ENCODE data around the gene DMGDH. TPM values are rescaled to one million over a fixed set of nuclear protein-coding genes. Genes with fewer than 3 reads are reported as not detected.

Gene DMGDH
- total RNA-seq, 2 experiments from 2014 or later: 0.45 to 1.3 TPM

DNA sequence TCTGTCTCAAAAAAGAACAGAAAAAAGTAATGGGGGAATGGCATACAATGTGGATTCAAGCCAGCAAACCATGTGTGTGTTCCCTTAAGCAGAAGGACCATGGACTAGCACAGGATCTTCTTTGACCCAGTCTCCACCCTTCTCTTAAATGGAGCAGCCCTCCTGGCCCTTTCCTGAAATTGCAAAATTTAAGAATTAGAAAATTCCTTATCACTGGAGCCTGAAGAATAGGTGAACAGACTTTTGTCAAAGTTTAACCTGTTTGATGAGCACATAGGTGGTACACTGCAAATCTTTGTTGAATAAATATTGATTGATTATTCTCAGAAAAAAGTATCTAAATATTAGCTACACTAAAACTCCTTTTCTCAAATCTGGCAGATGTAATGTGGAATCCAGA is 12.6 kb downstream of the DMGDH start:
- no peak for DNase-seq
- intact Hi-C loops (cut with micrococcal nuclease): no loop called here
- Mint-ChIP-seq H3K27me3 (peaks cover 2% of the 10 kb centered on the region), H3K9me3 (no peaks in the 10 kb centered on the region), H3K4me3 (no peak overlapping the region), H3K36me3 (ENCODE audit: low read depth) (no peaks in the 10 kb centered on the region), H3K4me1 (ENCODE audit: low read depth) (no peaks in the 10 kb centered on the region), H3K27ac (no peak overlapping the region)
- TF ChIP-seq, protein P1, sequence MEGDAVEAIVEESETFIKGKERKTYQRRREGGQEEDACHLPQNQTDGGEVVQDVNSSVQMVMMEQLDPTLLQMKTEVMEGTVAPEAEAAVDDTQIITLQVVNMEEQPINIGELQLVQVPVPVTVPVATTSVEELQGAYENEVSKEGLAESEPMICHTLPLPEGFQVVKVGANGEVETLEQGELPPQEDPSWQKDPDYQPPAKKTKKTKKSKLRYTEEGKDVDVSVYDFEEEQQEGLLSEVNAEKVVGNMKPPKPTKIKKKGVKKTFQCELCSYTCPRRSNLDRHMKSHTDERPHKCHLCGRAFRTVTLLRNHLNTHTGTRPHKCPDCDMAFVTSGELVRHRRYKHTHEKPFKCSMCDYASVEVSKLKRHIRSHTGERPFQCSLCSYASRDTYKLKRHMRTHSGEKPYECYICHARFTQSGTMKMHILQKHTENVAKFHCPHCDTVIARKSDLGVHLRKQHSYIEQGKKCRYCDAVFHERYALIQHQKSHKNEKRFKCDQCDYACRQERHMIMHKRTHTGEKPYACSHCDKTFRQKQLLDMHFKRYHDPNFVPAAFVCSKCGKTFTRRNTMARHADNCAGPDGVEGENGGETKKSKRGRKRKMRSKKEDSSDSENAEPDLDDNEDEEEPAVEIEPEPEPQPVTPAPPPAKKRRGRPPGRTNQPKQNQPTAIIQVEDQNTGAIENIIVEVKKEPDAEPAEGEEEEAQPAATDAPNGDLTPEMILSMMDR (IDR thresholded peaks at IDR 0.05): no peak
- CTCF ChIA-PET: interaction anchor here (1.1 kb wide), 1 partner anchor 32 kb away, joined by 4 read pairs; no protein-coding TSS in a partner anchor
- POLR2A ChIA-PET: no interaction called here
- ATAC-seq: no peak

DNA sequence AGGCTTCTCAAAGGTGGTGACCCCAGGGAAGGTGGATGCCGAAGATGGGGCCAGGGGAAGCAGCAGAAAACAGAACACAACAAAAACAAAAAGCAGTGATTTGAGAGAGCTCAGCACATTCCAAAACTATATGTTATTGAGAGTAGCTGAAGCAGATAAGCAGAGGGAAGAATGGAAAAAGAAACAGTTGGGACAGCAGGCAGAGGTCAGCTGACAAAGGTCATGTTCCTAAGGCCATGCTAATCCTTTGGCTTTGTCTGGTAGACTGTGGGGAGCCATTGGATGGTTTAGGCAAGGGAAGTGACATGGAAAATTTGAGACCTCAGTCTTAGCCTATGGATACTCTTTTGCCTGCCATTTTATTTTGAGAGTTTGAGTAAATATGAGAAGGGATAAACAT is 14.5 kb downstream of the DMGDH start:
- CTCF ChIA-PET: interaction anchor here (1.0 kb wide), 1 partner anchor 30 kb away, joined by 4 read pairs; no protein-coding TSS in a partner anchor
- no peaks in the 10 kb centered on the region for H3K9me3 Mint-ChIP-seq
- DNase-seq: no peak

DNA sequence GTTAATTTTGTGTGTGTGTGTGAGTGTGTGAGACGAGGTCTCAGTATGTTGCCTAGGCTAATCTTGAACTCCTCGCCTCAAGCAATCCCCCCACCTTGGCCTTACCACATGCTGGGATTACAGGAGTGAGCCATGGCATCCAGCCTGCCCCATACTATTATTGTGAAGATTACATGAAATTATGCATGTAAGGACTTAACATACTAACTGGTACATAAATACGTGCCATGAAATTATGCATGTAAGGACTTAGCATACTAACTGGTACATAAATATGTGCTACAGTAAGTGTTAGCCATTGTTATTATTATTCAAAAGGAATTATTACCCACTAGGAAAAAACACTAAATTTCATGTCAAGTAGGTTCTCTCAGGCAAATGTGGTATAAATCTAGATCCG is 16.2 kb downstream of the DMGDH start:
- DNase-seq (no peak), ATAC-seq (no peak)
- intact Hi-C loops (cut with micrococcal nuclease): no loop called here
- POLR2A ChIA-PET: no interaction called here
- Mint-ChIP-seq H3K4me3 (no peak overlapping the region), H3K27ac (no peak overlapping the region), H3K4me1 (ENCODE audit: low read depth) (no peaks in the 10 kb centered on the region), H3K36me3 (ENCODE audit: low read depth) (no peaks in the 10 kb centered on the region), H3K9me3 (no peaks in the 10 kb centered on the region), H3K27me3 (no peaks in the 10 kb centered on the region)
- CTCF ChIA-PET: interaction anchor here (1.1 kb wide), 1 partner anchor 28 kb away, joined by 5 read pairs; no protein-coding TSS in a partner anchor
- TF ChIP-seq, protein P1 (IDR thresholded peaks at IDR 0.05): no peak

More for the DNA sequence above, 14.5 kb downstream of the DMGDH start:
- Mint-ChIP-seq H3K4me1 (ENCODE audit: low read depth) (no peaks in the 10 kb centered on the region), H3K27me3 (peaks cover 2% of the 10 kb centered on the region), H3K4me3 (no peak overlapping the region), H3K27ac (no peak overlapping the region), H3K36me3 (ENCODE audit: low read depth) (no peaks in the 10 kb centered on the region)
- no peak for ATAC-seq
- TF ChIP-seq, protein P1 (IDR thresholded peaks at IDR 0.05): no peak
- intact Hi-C loops (cut with micrococcal nuclease): no loop called here
- POLR2A ChIA-PET: no interaction called here

DNA sequence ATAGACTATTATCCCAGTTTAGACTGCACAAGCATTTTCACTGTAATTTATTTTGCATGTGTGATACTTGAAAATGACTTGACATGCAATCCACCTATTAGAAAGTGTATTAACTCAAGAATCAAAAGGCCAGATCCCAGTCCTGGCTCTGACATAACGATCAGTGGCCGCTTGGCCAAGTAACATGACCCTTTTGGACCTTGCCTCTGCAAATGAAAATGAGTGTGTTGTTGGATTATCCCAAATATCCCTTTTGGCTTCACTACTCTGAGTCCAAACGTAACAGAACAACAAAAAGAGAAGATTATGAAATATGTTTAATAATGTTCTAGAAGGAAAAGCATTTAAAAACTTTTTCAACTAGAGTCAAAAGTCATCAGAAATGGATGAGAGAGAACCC is 19.0 kb downstream of the DMGDH start:
- CTCF ChIA-PET: interaction anchor here (1.0 kb wide), 1 partner anchor 84 kb away, joined by 3 read pairs; no protein-coding TSS in a partner anchor
- Mint-ChIP-seq H3K36me3 (ENCODE audit: low read depth) (no peaks in the 10 kb centered on the region), H3K9me3 (no peaks in the 10 kb centered on the region), H3K4me3 (no peak overlapping the region), H3K27ac (no peak overlapping the region), H3K4me1 (ENCODE audit: low read depth) (no peaks in the 10 kb centered on the region), H3K27me3 (no peaks in the 10 kb centered on the region)
- POLR2A ChIA-PET: no interaction called here
- intact Hi-C loops (cut with micrococcal nuclease): no loop called here
- no peak for DNase-seq
- TF ChIP-seq, protein P1 (IDR thresholded peaks at IDR 0.05): no peak
- ATAC-seq: no peak

DNA sequence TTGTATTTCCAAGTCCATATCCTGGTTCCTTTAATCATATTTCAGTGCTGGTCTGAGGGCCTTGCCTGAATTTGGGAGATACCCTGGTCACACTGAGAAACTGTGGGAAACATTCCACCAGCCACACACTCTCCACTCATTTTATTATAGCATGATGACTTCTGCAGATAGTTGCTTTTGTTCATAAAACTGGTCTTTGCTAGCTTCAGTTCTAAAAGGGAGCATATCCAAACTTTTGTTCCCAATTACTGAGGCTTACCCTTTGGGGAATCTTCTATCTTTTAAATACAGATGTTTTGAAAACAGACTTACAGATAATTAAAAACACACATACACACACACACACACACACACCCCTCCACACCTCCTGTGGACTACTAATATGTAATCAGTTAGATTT is 21.0 kb downstream of the DMGDH start:
- no peak overlapping the region for H3K27ac Mint-ChIP-seq
- H3K27me3 Mint-ChIP-seq: no peaks in the 10 kb centered on the region
- no peaks in the 10 kb centered on the region for H3K36me3 Mint-ChIP-seq (ENCODE audit: low read depth)
- ATAC-seq (no peak), DNase-seq (no peak)
- TF ChIP-seq, protein P1 (IDR thresholded peaks at IDR 0.05): no peak
- intact Hi-C loops (cut with micrococcal nuclease): no loop called here
- CTCF ChIA-PET: interaction anchor here (0.8 to 2.8 kb wide), 3 partner anchors 24 to 85 kb away, joined by 3 to 14 read pairs (median 9); no protein-coding TSS in a partner anchor
- H3K4me3 Mint-ChIP-seq: no peak overlapping the region
- no peaks in the 10 kb centered on the region for H3K9me3 Mint-ChIP-seq
- no peaks in the 10 kb centered on the region for H3K4me1 Mint-ChIP-seq (ENCODE audit: low read depth)
- POLR2A ChIA-PET: interaction anchor here (1.1 kb wide), 1 partner anchor 108 kb away, joined by 3 read pairs; no protein-coding TSS in a partner anchor

Data from activated CD8-positive, alpha-beta T cell treated with anti-CD3 and anti-CD28 coated beads for 36 hours (primary cell).